Esophagus muscularis mucosa (tissue), 4 donors: Measurements from ENCODE around the gene MYADM. TPM values are rescaled to one million over a fixed set of nuclear protein-coding genes. Genes with fewer than 3 reads are reported as not detected.

Source experiments
- DNase-seq: peaks from one replicate; pipeline ENCODE4 v3.0.0-alpha.2; 2017; ENCODE audit errors: extremely low spot score
- H3K27ac ChIP-seq, 4 donors: fragments of 200-600 bp; sonication (generic); replicated peaks in 1 of 4; 1 replicate in 3 of 4; 2 replicates in 1 of 4; pipeline ENCODE4 v1.5.1; 2016 to 2019; ENCODE audit warnings: mild to moderate bottlenecking in 1 of 4
- H3K27me3 ChIP-seq, 4 donors: fragments of 200-600 bp; sonication (generic); one replicate each; pipeline versions ENCODE4 v1.5.1 to v1.6.0; 2016 to 2019
- H3K36me3 ChIP-seq, 4 donors: fragments of 200-600 bp; sonication (generic); one replicate each; pipeline ENCODE4 v1.5.1; 2016 to 2019
- H3K4me1 ChIP-seq, 4 donors: fragments of 200-600 bp; sonication (generic); one replicate each; pipeline ENCODE4 v1.5.1; 2016 to 2019
- H3K4me3 ChIP-seq, 4 donors: fragments of 200-600 bp; sonication (generic); 1 replicate in 2 of 4; 2 replicates in 2 of 4; pipeline ENCODE4 v1.5.1; 2016 to 2019; ENCODE audit warnings: mild to moderate bottlenecking in 4 of 4, moderate library complexity in 1 of 4
- H3K9me3 ChIP-seq, 4 donors: fragments of 200-600 bp; sonication (generic); 1 replicate in 3 of 4; 2 replicates in 1 of 4; pipeline ENCODE4 v1.5.1; 2016 to 2019
- CTCF ChIP-seq, 3 experiments: fragments of 200-600 bp in 2 of 3; fragments of 450-650 bp in 1 of 3; sonication (generic) in 2 of 3; IDR thresholded peaks; one replicate each; pipeline ENCODE4 v1.5.1; 2017 to 2019; ENCODE audit warnings: antibody characterized with exemption in 3 of 3, mild to moderate bottlenecking in 2 of 3, moderate library complexity in 1 of 3
- EP300 ChIP-seq: sonication (generic); formaldehyde crosslinking; IDR thresholded peaks from one replicate; pipeline ENCODE4 v1.6.1; 2017; ENCODE audit warnings: antibody characterized with exemption
- POLR2A ChIP-seq: fragments of 450-650 bp; IDR thresholded peaks from one replicate; pipeline ENCODE4 v1.6.1; 2017; ENCODE audit warnings: antibody characterized with exemption, moderate library complexity, mild to moderate bottlenecking, low read depth
- POLR2AphosphoS5 ChIP-seq, 2 donors: sonication (generic); formaldehyde crosslinking; IDR thresholded peaks; one replicate each; pipeline ENCODE4 v1.6.1; 2017; ENCODE audit warnings: antibody characterized with exemption in 2 of 2
- WGBS: methylation state at CpG from one replicate; pipeline ENCODE4 v1.1.5; 2018; 5-methylcytosine and 5-hydroxymethylcytosine counted together
- intact Hi-C: fragments of 100-400 bp; cut with DNase I; formaldehyde crosslinking; loops from one replicate; pipeline ENCODE4 v1.15.1; 2023
- total RNA-seq, 4 donors: library from RNA; depleted of rRNA; stranded (reverse); fragments of >200 nt; gene quantifications; one replicate each; pipeline versions ENCODE4 v1.1.0 to v1.2.1, GENCODE V29; 2016

Gene MYADM
- total RNA-seq, 4 donors from 2014 or later = 130 to 353 (median 204) TPM

DNA sequence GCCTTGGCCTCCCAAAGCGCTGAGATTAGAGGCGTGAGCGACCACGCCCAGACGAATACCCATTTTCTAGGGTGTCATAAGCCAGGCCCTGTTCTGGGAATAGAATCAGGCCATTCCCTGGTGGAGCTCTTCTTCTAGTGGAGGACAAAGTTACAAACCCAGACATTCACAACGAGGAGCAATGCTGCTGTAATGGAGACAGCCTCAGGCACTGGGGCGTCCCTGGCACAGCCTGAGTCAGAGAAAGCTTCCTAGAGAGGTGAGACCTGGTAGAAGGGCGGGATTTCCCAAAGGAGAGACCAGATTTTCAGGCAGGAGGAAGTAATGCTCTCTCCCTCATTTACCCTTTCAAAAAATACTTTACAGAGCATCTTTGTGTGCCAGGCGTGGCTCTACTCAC lies 27.0 kb downstream of the MYADM start:
- intact Hi-C loops = no loop called here
- TF ChIP-seq CTCF (IDR thresholded peaks at IDR 0.05) (no peak), EP300 (no peak), POLR2AphosphoS5 (IDR thresholded peaks at IDR 0.05) (no peak)
- Histone ChIP-seq H3K4me1 (peaks cover 2 to 13% (median 6%) of the 10 kb centered on the region in 4 donors), H3K4me3 (no peak overlapping the region), H3K27ac (no peak overlapping the region), H3K9me3 (no peaks in the 10 kb centered on the region), H3K36me3 (no peaks in the 10 kb centered on the region), H3K27me3 (peaks cover 0 to 100% (median 22%) of the 10 kb centered on the region in 4 donors)
- DNase-seq = no peak
- 82% methylated on average over 9 of the region's 9 CpGs for WGBS

DNA sequence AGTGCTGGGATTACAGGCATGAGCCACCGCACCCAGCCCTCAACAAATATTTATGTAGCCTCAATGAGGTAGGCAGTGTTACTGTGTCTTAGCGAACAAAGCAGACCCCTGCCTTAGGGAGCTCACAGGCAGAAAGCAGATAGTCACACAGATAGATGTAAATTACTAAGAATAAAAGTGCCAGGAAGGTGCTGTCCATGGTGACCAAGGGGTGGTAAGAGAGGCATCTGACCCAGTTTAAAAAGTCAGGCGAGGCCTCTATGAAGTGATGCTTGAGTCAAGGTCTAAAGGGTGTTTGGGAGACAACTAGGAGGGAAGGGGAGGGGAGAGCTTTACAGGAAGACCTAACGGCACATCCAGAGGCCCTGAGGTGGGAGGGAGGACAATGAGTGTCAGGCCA lies 29.0 kb downstream of the MYADM start:
- TF ChIP-seq EP300 (no peak), CTCF (IDR thresholded peaks at IDR 0.05) (no peak), POLR2AphosphoS5 (IDR thresholded peaks at IDR 0.05) (no peak), POLR2A (no peak)
- Histone ChIP-seq H3K27me3 (peaks cover 0 to 99% (median 20%) of the 10 kb centered on the region in 4 donors), H3K27ac (no peak overlapping the region), H3K36me3 (no peaks in the 10 kb centered on the region), H3K4me3 (no peak overlapping the region), H3K9me3 (no peaks in the 10 kb centered on the region), H3K4me1 (peaks cover 0 to 8% (median 1%) of the 10 kb centered on the region in 4 donors)
- intact Hi-C loops = no loop called here
- WGBS = 54% methylated on average over 4 of the region's 4 CpGs
- no peak for DNase-seq

- WGBS = 61% methylated on average over 4 of the region's 4 CpGs
- Histone ChIP-seq H3K9me3 (no peaks in the 10 kb centered on the region), H3K4me1 (peaks cover 0 to 8% (median 1%) of the 10 kb centered on the region in 4 donors), H3K4me3 (no peak overlapping the region), H3K36me3 (no peaks in the 10 kb centered on the region), H3K27me3 (peaks cover 0 to 99% (median 18%) of the 10 kb centered on the region in 4 donors), H3K27ac (no peak overlapping the region)
- intact Hi-C loops = no loop called here
- no peak for DNase-seq
- TF ChIP-seq POLR2AphosphoS5 (IDR thresholded peaks at IDR 0.05) (no peak), POLR2A (no peak), CTCF (IDR thresholded peaks at IDR 0.05) (no peak), EP300 (no peak)
These were observed 29.8 kb downstream of the MYADM start for GRCh38 chr19:53897459-53897858.

DNA sequence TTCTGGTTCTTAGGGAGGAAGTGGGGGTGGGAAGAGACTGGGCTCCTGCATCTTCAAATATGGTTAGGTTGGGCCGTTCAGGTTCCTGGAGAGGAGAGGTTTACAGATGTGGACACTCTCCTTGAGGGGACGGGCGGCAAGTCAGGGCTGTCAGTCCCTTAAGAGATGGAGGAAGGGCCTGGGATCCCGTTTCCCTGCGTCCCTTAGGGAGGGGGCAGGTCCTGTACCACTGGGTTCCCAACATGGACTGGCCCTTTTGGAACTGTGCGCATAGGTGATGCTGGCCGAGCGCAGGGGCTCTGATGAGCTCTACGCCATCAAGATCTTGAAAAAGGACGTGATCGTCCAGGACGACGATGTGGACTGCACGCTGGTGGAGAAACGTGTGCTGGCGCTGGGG lies 30.5 kb downstream of the MYADM start:
- Histone ChIP-seq H3K9me3 (no peaks in the 10 kb centered on the region), H3K36me3 (no peaks in the 10 kb centered on the region), H3K4me1 (peaks cover 0 to 8% (median 1%) of the 10 kb centered on the region in 4 donors), H3K27ac (no peak overlapping the region), H3K27me3 (peaks cover 0 to 99% (median 18%) of the 10 kb centered on the region in 4 donors), H3K4me3 (no peak overlapping the region)
- DNase-seq = no peak
- TF ChIP-seq EP300 (no peak), CTCF (IDR thresholded peaks at IDR 0.05) (no peak), POLR2AphosphoS5 (IDR thresholded peaks at IDR 0.05) (no peak), POLR2A (no peak)
- intact Hi-C loops = no loop called here
- WGBS = 16% methylated on average over 7 of the region's 16 CpGs
